Cardiac septum (tissue), 1 donor: Measurements from ENCODE around the gene ENOSF1. TPM values are rescaled to one million over a fixed set of nuclear protein-coding genes. Genes with fewer than 3 reads are reported as not detected.

ENCODE experiments used
- DNase-seq: peaks from one replicate; pipeline ENCODE4 v3.0.0-alpha.2; 2020; ENCODE audit warnings: low spot score
- intact Hi-C: fragments of 100-400 bp; cut with DNase I; formaldehyde crosslinking; loops from one replicate; pipeline ENCODE4 v1.14.0; 2022
- total RNA-seq: library from RNA; stranded (reverse); fragmentation: NEBNext Ultra II Directional; extraction: Animal tissue kit (Norgen Biotek cat#: 25700); gene quantifications from one replicate; pipeline ENCODE4 v1.2.1, GENCODE V29; 2021
- donor health status: DM: no; HTN: no; CAD: no.

Gene ENOSF1
- total RNA-seq, 1 donor from 2014 or later, result 26.8 TPM

- intact Hi-C loops, result no loop called here
- DNase-seq, result no peak
These were observed 35.7 kb downstream of the ENOSF1 start for GRCh38 chr18:676736-677135.

DNA sequence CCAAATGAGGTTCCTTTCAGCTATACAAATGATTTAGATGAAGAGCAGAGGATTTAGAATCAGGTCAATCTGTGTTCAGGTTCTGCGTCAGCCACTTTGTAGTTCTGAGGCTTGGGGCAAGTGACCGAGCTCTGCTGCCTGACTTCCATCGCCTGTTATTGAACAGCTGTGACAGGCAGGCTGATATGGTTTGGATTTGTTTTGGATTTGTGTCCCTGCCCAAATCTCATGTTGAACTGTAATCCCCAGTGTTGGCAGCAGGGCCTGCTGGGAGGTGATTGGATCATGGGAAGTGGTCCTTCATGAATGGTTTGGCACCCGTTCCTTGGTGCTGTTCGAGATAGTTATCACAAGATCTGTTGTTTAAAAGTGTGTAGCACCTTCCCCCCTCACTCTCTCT lies 36.4 kb downstream of the ENOSF1 start:
- intact Hi-C loops, result no loop called here
- no peak for DNase-seq

- no peak for DNase-seq
- intact Hi-C loops, result no loop called here
These were observed 37.1 kb downstream of the ENOSF1 start for GRCh38 chr18:675307-675706.

DNA sequence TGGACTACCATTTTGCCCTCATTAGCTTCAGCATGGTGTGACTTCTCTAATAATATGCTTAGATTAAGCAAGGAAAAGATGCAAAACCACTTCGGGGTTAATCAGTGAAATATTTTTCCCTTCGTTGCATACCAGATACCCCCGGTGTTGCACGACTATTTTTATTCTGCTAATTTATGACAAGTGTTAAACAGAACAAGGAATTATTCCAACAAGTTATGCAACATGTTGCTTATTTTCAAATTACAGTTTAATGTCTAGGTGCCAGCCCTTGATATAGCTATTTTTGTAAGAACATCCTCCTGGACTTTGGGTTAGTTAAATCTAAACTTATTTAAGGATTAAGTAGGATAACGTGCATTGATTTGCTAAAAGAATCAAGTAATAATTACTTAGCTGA lies 38.7 kb downstream of the ENOSF1 start:
- intact Hi-C loops, result no loop called here
- DNase-seq, result no peak

- intact Hi-C loops, result no loop called here
These were observed 39.1 kb downstream of the ENOSF1 start for GRCh38 chr18:673317-673716.

DNA sequence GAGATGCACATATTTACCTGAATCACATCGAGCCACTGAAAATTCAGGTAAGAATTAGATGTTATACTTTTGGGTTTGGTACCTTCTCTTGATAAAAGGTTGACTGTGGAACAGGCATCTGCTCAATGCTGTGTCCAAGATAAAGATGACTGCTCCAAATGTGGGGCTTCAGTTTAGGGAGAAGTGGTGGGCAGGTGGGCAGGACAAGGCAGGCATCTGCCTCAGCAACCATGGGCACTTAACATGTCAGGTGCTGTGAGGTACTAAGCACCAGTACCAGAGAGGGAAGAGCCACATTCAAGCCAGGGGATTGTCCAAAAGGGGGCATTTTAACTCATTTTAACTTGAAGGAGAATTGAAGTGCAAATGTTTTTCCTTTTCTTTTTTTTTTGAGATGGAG lies 41.0 kb downstream of the ENOSF1 start:
- intact Hi-C loops, result no loop called here
- no peak for DNase-seq

More at GRCh38 chr18:673317-673716, 39.1 kb downstream of the ENOSF1 start:
- DNase-seq, result no peak

DNA sequence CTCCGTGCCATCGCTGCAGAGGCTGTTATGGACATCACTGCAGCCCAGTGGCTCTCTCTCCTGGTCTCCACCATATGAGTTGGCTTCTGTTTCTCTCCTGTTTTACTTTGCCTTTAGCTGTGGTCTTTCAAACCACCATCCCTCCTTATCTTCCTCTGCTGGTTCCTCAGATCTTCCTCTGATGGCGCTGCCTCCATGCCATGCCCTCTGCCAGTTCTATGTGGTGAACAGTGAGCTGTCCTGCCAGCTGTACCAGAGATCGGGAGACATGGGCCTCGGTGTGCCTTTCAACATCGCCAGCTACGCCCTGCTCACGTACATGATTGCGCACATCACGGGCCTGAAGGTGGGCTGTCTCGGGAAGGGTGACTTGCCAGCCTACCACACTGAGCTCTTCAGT lies 41.9 kb downstream of the ENOSF1 start:
- intact Hi-C loops, result no loop called here
- DNase-seq, result no peak

DNA sequence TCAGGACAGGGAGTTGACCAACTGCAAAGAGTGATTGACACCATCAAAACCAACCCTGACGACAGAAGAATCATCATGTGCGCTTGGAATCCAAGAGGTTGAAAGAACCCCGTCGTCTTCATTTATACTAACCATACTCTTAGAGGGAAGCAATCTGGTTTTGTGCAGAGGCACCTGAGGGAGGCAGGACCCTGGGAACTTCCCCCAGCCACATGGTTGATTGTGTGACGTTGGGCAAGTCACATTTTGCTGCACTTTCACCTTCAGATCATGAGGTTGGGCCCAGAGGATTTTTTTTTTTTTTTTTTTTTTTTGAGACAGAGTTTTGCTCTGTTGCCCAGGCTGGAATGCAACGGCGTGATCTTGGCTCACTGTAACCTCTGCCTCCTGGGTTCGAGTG lies 43.4 kb downstream of the ENOSF1 start:
- DNase-seq, result no peak
- intact Hi-C loops, result no loop called here

GRCh38 chr18:668260-668659 lies 44.2 kb downstream of the ENOSF1 start:
- intact Hi-C loops, result no loop called here
- DNase-seq, result no peak

DNA sequence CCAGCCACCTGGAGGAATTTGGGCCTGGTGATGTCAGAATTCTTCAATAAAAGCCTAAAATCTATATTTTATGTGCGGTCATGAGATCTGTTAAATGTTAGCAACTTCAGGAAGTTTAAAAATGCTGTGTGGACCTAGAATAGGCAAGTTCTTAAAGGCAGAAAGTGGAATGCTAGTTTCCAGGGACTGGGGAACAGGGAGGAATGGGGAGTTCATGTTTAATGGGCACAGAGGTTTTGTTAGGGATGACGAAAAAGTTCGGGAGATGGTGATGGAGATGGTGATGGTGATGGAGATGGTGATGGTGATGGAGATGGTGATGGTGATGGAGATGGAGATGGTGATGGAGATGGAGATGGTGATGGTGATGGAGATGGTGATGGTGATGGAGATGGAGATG lies 45.8 kb downstream of the ENOSF1 start:
- DNase-seq, result no peak
- intact Hi-C loops, result no loop called here

DNA sequence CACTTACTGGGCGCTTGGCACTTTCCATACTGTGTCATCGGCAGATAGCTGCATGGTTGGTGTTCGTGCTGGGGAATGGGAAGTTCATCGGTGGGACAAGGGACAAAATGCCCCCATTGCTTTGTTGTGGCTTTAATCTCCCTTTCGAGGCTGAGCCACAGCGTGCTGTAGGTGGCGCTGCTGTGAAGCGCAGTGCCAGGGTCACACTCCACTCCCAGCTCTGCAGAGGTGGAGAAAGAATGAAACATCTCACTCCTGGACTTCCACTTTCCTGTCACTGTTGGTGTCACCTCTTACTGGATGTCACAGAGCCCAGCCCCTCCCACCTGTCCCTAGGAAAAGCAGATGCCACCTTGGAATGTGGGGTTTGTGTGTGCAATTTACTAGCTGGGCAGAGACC lies 46.3 kb downstream of the ENOSF1 start:
- DNase-seq, result no peak
- intact Hi-C loops, result no loop called here

GRCh38 chr18:662197-662596 lies 50.2 kb downstream of the ENOSF1 start:
- intact Hi-C loops, result no loop called here
- DNase-seq, result no peak

DNA sequence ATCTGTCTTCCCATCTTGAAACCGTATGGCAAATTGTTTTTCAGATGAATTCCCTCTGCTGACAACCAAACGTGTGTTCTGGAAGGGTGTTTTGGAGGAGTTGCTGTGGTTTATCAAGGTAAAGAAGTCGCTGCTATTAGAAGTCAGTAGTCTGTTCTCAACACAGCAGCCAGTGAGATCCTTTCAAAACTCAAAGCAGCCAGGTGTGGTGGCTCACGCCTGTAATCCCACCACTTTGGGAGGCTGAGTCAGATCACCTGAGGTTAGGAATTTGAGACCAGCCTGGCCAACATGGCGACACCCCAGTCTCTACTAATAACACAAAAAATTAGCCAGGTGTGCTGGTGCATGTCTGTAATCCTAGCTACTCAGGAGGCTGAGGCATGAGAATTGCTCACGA lies 52.8 kb downstream of the ENOSF1 start:
- intact Hi-C loops, result no loop called here
- DNase-seq, result no peak

DNA sequence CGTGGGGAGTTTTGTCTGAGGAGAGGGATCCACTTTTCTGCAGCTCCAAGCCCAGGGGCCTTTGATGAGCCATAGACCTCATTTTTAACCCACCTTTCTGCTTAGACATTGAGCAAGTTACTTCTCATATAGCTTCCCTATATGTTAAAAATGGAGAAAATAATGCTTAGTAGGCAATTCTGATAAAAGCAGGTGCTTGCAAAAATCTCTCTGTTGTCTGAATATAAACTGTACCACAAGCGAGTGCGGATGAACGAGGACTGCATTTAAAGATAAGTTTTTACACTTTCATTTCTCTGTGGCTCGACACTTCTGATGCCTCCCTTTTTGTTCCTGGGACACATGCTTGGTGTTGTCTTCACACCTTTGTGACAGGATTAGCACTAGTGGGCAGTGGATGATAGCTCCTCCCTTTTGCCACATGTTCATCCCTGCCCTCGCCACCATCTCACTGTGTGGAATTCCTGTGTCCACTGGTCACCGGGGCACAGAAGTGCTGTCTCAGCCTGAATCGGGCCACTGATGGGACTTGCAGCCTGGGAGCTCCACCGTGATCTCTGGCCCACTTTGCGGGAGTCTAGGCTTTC lies 53.4 kb downstream of the ENOSF1 start:
- DNase-seq, result no peak
- intact Hi-C loops, result no loop called here

DNA sequence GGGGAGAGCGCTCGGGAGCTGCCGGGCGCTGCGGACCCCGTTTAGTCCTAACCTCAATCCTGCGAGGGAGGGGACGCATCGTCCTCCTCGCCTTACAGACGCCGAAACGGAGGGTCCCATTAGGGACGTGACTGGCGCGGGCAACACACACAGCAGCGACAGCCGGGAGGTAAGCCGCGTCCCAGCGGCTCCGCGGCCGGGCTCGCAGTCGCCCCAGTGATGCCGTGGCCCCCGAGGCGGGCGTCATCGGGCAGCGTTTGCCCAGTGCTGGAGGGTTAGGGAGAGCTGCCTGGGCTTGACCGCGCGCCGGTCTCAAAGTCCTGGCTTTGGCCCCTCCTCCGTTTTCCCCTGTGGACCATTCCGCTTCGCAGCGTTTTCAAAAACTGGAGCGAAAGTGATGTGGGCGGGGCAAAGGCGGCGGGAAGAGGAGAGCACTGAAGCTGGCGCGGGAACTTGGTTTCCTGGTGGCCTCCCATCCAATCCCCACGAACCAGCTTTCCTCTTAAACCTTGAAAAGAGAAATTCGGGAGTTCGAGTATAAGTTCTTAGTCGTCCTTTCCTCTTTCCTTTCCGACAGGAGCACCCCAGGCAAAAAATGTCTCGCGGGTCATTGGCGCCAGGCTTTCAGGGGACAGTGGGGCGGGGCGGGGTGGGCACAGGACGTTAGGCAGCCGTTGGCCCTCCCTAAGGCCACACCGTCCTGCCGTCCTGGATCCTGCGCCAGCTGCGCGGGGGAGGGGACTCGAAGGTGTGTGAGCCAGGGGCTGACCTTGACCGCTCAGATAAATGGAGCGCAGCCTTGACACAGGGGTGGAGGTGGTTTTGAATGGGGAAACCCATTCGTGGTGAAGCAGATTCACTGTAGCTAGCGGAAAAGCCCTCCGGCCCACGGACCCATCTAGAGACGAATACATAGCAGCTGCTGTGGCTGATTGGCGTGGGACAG lies 54.2 kb downstream of the ENOSF1 start:
- intact Hi-C loops, result no loop called here
- DNase-seq, result peak; percentile 86

DNA sequence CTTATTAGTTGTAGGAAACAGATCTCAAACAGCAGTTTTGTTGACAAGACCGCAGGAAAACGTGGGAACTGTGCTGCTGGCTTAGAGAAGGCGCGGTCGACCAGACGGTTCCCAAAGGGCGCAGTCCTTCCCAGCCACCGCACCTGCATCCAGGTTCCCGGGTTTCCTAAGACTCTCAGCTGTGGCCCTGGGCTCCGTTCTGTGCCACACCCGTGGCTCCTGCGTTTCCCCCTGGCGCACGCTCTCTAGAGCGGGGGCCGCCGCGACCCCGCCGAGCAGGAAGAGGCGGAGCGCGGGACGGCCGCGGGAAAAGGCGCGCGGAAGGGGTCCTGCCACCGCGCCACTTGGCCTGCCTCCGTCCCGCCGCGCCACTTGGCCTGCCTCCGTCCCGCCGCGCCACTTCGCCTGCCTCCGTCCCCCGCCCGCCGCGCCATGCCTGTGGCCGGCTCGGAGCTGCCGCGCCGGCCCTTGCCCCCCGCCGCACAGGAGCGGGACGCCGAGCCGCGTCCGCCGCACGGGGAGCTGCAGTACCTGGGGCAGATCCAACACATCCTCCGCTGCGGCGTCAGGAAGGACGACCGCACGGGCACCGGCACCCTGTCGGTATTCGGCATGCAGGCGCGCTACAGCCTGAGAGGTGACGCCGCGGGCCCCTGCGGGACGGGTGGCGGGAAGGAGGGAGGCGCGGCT lies 55.0 kb downstream of the ENOSF1 start, which contains the start of gene TYMS:
TSS of gene TYMS (plus strand) at position 343 of the 690 bp plus-strand sequence. CDS start at position 433, 90 bp downstream.
- no peak for DNase-seq
- intact Hi-C loops, result no loop called here

GRCh38 chr18:655445-655844 lies 57.0 kb downstream of the ENOSF1 start:
- intact Hi-C loops, result no loop called here
- DNase-seq, result no peak

GRCh38 chr18:654601-655000 lies 57.8 kb downstream of the ENOSF1 start:
- intact Hi-C loops, result no loop called here
- no peak for DNase-seq

DNA sequence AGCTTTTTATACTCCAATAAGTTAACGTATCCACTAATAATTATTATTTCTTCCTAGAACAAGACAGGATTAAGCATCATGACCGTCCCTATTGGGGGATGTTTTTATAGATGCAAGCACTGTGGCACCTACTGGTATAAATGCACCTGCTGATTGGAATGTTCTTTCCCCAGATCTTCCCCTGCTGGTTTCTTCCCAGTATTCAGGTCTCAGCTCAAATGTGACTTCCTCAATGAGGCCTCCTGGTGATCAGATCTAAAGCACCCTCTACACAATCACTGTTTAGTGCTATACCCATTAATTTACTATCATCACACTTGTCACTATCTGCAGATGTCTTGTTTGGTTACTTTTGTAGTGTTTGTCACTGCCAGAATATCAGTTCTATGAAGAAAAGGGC lies 58.9 kb downstream of the ENOSF1 start:
- no peak for DNase-seq
- intact Hi-C loops, result no loop called here

- DNase-seq, result no peak
- intact Hi-C loops, result no loop called here
These were observed 60.3 kb downstream of the ENOSF1 start for GRCh38 chr18:652131-652530.
